ENCODE data around the gene MAP7. TPM values are rescaled to one million over a fixed set of nuclear protein-coding genes. Genes with fewer than 3 reads are reported as not detected.

Gene MAP7
- total and polyA plus RNA-seq, 2 donors (not counting 3 experiments of a cell fraction or from before 2014, with no cell fraction given) = 0.07 to 0.42 TPM

GRCh38 chr6:136470044-136470443 lies 80.2 kb downstream of the MAP7 start:
- dilution Hi-C loops (cut with MboI; ENCODE audit: extremely low pct_ligation_motif_present, low sequenced_read_pairs) = no loop called here

GRCh38 chr6:136469154-136469553 lies 81.1 kb downstream of the MAP7 start:
- Histone ChIP-seq H4K20me1 (replicated peaks; ENCODE audit: control insufficient read depth, extremely low read depth, insufficient read depth, low read length) (no peaks in the 10 kb centered on the region), H3K4me2 (ENCODE audit: insufficient read depth, low read length) (no peak overlapping the region), H3K9ac (replicated peaks; ENCODE audit: extremely low read depth, insufficient read depth, low read length) (no peak overlapping the region), H3K4me3 (replicated peaks in 1 of 3; ENCODE audit: insufficient read depth in 1 of 3, low read depth in 1 of 3, low read length in 3 of 3) (no peak overlapping the region), H2AFZ (ENCODE audit: low read depth, low read length) (no peak overlapping the region), H3K27ac (ENCODE audit: insufficient read depth, low read depth, low read length) (no peak overlapping the region), H3K9me1 (replicated peaks; ENCODE audit: control insufficient read depth, extremely low read depth, insufficient read depth, low read length) (no peaks in the 10 kb centered on the region), H3K9me3 (replicated peaks; ENCODE audit: control insufficient read depth, insufficient read depth, low read length) (no peaks in the 10 kb centered on the region), H3K27me3 (ENCODE audit: control insufficient read depth in 2 of 2, insufficient read depth in 2 of 2, low read length in 2 of 2) (peaks cover 0 to 8% of the 10 kb centered on the region in 2 experiments), H3K4me1 (ENCODE audit: control insufficient read depth, extremely low read depth, insufficient read depth, low read length) (no peaks in the 10 kb centered on the region), H3K79me2 (ENCODE audit: control insufficient read depth, insufficient read depth, low read length) (no peaks in the 10 kb centered on the region), H3K36me3 (ENCODE audit: control insufficient read depth in 2 of 2, extremely low read depth in 1 of 2, insufficient read depth in 2 of 2, low read length in 2 of 2) (no peaks in the 10 kb centered on the region)
- TF ChIP-seq POLR2AphosphoS5 (IDR thresholded peaks at IDR 0.05; ENCODE audit: insufficient read depth, low read depth, low read length) (no peak), JUN (IDR thresholded peaks at IDR 0.05; ENCODE audit: borderline replicate concordance, insufficient read depth, insufficient read length, low read depth) (no peak), GATA2 (IDR thresholded peaks at IDR 0.05; ENCODE audit: insufficient read depth, insufficient read length, low read depth, low read length) (no peak), MAX (IDR thresholded peaks at IDR 0.05; ENCODE audit: insufficient read depth, insufficient read length) (no peak), EZH2 (IDR thresholded peaks at IDR 0.05; ENCODE audit: borderline replicate concordance, low read depth, low read length, severe bottlenecking) (no peak), POLR2A (IDR thresholded peaks at IDR 0.05; ENCODE audit: low read depth, low read length) (no peak), FOS (IDR thresholded peaks at IDR 0.05; ENCODE audit: borderline replicate concordance, insufficient read depth, low read length) (no peak), MYC (IDR thresholded peaks at IDR 0.05; ENCODE audit: low read depth, low read length) (no peak), CTCF (IDR thresholded peaks at IDR 0.05; ENCODE audit: extremely low read depth in 1 of 2, insufficient read depth in 1 of 2, low read depth in 1 of 2, low read length in 2 of 2) (no peak)
- CTCF ChIA-PET = interaction anchor here (1.5 kb wide), 1 partner anchor 31 kb away, joined by 3 read pairs; no protein-coding TSS in a partner anchor
- FAIRE-seq (no peak), DNase-seq (ENCODE audit: low read depth, low spot score) (no peak)
- POLR2A ChIA-PET = no interaction called here
- dilution Hi-C loops (cut with MboI; ENCODE audit: extremely low pct_ligation_motif_present, low sequenced_read_pairs) (no loop called here), intact Hi-C loops (cut with micrococcal nuclease) (no loop called here)
- BruUV-seq (replicated peaks) = no TSS peak

More at GRCh38 chr6:136470044-136470443, 80.2 kb downstream of the MAP7 start:
- Histone ChIP-seq H2AFZ (ENCODE audit: low read depth, low read length) (no peak overlapping the region), H3K36me3 (ENCODE audit: control insufficient read depth in 2 of 2, extremely low read depth in 1 of 2, insufficient read depth in 2 of 2, low read length in 2 of 2) (no peaks in the 10 kb centered on the region), H4K20me1 (replicated peaks; ENCODE audit: control insufficient read depth, extremely low read depth, insufficient read depth, low read length) (no peaks in the 10 kb centered on the region), H3K79me2 (ENCODE audit: control insufficient read depth, insufficient read depth, low read length) (no peaks in the 10 kb centered on the region), H3K27me3 (ENCODE audit: control insufficient read depth in 2 of 2, insufficient read depth in 2 of 2, low read length in 2 of 2) (peaks cover 0 to 2% of the 10 kb centered on the region in 2 experiments), H3K9ac (replicated peaks; ENCODE audit: extremely low read depth, insufficient read depth, low read length) (no peak overlapping the region), H3K9me3 (replicated peaks; ENCODE audit: control insufficient read depth, insufficient read depth, low read length) (no peaks in the 10 kb centered on the region), H3K9me1 (replicated peaks; ENCODE audit: control insufficient read depth, extremely low read depth, insufficient read depth, low read length) (no peaks in the 10 kb centered on the region), H3K4me2 (ENCODE audit: insufficient read depth, low read length) (no peak overlapping the region), H3K4me1 (ENCODE audit: control insufficient read depth, extremely low read depth, insufficient read depth, low read length) (no peaks in the 10 kb centered on the region), H3K27ac (ENCODE audit: insufficient read depth, low read depth, low read length) (no peak overlapping the region), H3K4me3 (replicated peaks in 1 of 3; ENCODE audit: insufficient read depth in 1 of 3, low read depth in 1 of 3, low read length in 3 of 3) (no peak overlapping the region)
- no TSS peak for BruUV-seq (replicated peaks)
- intact Hi-C loops (cut with micrococcal nuclease) = no loop called here
- POLR2A ChIA-PET = no interaction called here
- FAIRE-seq = no peak
- CTCF ChIA-PET = interaction anchor here (1.5 kb wide), 1 partner anchor 30 kb away, joined by 3 read pairs; no protein-coding TSS in a partner anchor
- TF ChIP-seq GATA2 (IDR thresholded peaks at IDR 0.05; ENCODE audit: insufficient read depth, insufficient read length, low read depth, low read length) (no peak), POLR2AphosphoS5 (IDR thresholded peaks at IDR 0.05; ENCODE audit: insufficient read depth, low read depth, low read length) (no peak), EZH2 (IDR thresholded peaks at IDR 0.05; ENCODE audit: borderline replicate concordance, low read depth, low read length, severe bottlenecking) (no peak)
- no peak for DNase-seq (ENCODE audit: low read depth, low spot score)
